GM19468 (cell line): ENCODE measurements around the gene EEF2K.

Experiments
- ATAC-seq: cut with Tn5 transposase; IDR thresholded peaks from one replicate; pipeline ENCODE4 v1.9.1; 2021; ENCODE audit warnings: mild to moderate bottlenecking, moderate library complexity, moderate number of reproducible peaks; ENCODE audit not compliant: unreplicated experiment; ENCODE audit errors: extremely low read depth

Gene EEF2K

GRCh38 chr16:22312897-22313781, 107.1 kb downstream of the EEF2K start:
- ATAC-seq: no peak

GRCh38 chr16:22313876-22314470, 107.9 kb downstream of the EEF2K start:
- ATAC-seq: no peak

GRCh38 chr16:22314661-22315626, 108.9 kb downstream of the EEF2K start:
- no peak for ATAC-seq

GRCh38 chr16:22315979-22316378, 109.9 kb downstream of the EEF2K start:
- ATAC-seq: no peak

GRCh38 chr16:22316411-22316811, 110.3 kb downstream of the EEF2K start:
- no peak for ATAC-seq

GRCh38 chr16:22317001-22317530, 111.0 kb downstream of the EEF2K start:
- ATAC-seq: no peak

- no peak for ATAC-seq
These were observed 111.5 kb downstream of the EEF2K start for GRCh38 chr16:22317625-22318024.

- ATAC-seq: no peak
These were observed 112.7 kb downstream of the EEF2K start for GRCh38 chr16:22318690-22319358.

- ATAC-seq: no peak
These were observed 114.7 kb downstream of the EEF2K start for GRCh38 chr16:22320572-22321339.

GRCh38 chr16:22321340-22322001, 115.4 kb downstream of the EEF2K start:
- no peak for ATAC-seq

GRCh38 chr16:22322021-22322471, 116.0 kb downstream of the EEF2K start:
- no peak for ATAC-seq

GRCh38 chr16:22322741-22323140, 116.7 kb downstream of the EEF2K start:
- no peak for ATAC-seq

GRCh38 chr16:22323173-22323958, 117.3 kb downstream of the EEF2K start:
- ATAC-seq: no peak

- no peak for ATAC-seq
These were observed 118.1 kb downstream of the EEF2K start for GRCh38 chr16:22323959-22324786.

- ATAC-seq: no peak
These were observed 118.9 kb downstream of the EEF2K start for GRCh38 chr16:22324787-22325597.
